GM12874 (cell line): ENCODE data around the gene ZFPL1.

Experiments
- CTCF ChIP-seq: IDR thresholded peaks from 2 replicates; pipeline ENCODE4 v1.5.1; 2011; ENCODE audit warnings: low read depth, mild to moderate bottlenecking, control low read depth, low read length, moderate library complexity; ENCODE audit not compliant: insufficient read depth

The ZFPL1 gene

GRCh38 chr11:65124480-65125196 is 40.6 kb downstream of the ZFPL1 start:
- no peak for TF ChIP-seq CTCF

GRCh38 chr11:65125197-65126056 is 41.4 kb downstream of the ZFPL1 start:
- no peak for TF ChIP-seq CTCF

- TF ChIP-seq CTCF = no peak
Observed at GRCh38 chr11:65126624-65127274, 42.7 kb downstream of the ZFPL1 start.

DNA sequence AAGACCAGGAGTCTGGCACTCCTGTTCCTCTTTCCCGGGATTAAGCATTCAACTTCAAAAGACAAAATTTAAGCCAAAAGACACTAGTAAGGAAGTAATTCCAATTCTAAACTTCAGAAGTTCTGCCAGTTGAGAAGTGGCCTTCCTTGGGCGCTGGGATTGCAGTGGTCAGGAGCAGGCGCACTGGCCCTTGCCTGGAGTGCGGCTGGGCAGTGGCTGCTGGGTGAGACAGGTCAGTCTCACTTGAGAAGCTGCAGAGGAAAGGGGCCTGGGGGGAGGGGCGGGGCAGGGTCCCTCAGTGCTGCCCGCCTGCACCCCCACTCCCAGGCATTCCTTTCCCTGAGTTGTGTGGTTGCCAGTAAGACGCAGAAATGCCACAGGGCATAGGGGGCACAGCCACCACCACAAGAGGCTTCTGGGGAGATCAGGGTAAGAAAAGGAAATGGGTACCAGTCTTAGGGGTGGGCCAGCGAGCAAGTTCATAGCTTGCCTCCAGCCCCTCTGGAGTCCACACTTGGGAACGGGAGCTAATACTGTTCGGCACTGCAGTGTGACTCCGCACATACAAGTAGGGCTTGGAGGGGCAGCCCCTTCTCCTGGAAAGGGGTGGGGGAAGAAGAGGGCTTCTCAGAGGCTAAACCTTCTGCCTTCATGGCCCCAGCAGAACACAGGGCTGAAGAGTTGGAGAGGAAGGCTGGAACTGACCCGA is 43.6 kb downstream of the ZFPL1 start:
- no peak for TF ChIP-seq CTCF

DNA sequence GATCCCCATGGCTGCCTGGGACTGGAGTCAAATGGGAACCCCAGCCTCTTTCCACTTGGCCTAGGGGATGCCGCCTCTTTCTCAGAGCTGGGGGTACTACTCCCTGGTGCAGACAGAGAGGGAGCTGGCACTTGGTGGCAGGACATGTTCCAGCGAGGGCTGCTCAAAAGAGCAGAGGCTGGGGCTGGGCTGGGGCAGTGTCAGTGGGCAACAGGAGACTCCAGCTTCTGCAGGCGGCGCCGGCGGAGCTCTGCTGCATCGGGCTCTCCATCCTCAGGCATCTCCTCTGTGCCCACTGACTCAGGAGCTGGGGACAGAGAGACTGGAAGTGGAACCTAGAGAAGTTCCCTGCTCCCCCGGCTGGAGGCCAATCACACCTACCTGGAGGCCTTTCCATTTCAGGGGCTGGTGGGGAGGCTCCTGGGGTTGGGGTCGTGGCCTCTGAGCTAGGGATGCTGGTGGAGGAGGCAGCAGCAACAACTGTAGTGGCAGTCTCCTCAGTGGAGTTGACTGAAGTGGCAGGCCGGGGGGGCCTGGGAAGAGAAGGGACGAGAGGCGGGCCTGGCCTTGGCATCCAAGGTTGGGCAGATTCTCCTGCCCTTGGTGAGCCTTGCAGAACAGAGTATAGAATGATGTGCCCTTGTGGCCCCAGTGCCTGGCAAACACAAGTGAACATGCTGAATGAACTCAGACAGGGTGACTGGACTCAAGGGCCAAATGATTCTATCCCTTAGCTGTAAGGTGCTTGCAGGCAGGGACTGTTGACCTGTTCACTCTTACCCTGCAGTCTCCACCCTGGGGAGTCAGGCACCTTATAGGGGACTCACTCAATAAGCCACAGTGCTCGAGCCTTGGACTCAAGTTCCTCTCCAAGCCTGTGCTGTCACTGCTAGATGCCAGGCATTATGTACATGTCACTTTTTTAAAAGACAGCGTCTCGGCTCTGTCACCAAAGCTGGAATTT is 44.4 kb downstream of the ZFPL1 start:
- TF ChIP-seq CTCF = no peak

- no peak for TF ChIP-seq CTCF
Observed at GRCh38 chr11:65129649-65130441, 45.8 kb downstream of the ZFPL1 start.
